Body of pancreas (tissue), 4 donors: ENCODE measurements around the gene LASP1NB.

Experiments
- ATAC-seq: fragments of 150-250 bp; one replicate; pipeline ENCODE4 v1.9.1; 2016
- DNase-seq, 4 donors: peaks; one replicate each; pipeline ENCODE4 v3.0.0-alpha.2; 2019
- H3K27ac ChIP-seq, 4 donors: fragments of 200-600 bp; sonication (generic); 1 replicate in 3 of 4; 2 replicates in 1 of 4; pipeline versions ENCODE4 v1.5.1 to v1.6.1; 2016 to 2019; ENCODE audit warnings: mild to moderate bottlenecking in 1 of 4, mixed read lengths in 1 of 4, moderate library complexity in 1 of 4
- H3K27me3 ChIP-seq, 2 donors: fragments of 200-600 bp; sonication (generic); one replicate each; pipeline ENCODE4 v1.6.0; 2016; ENCODE audit warnings: mild to moderate bottlenecking in 1 of 2
- H3K36me3 ChIP-seq, 2 donors: fragments of 200-600 bp; sonication (generic); replicated peaks in 1 of 2; 2 replicates each; pipeline ENCODE4 v1.5.1; 2016; ENCODE audit warnings: low read depth in 2 of 2; ENCODE audit not compliant: insufficient read depth in 1 of 2
- H3K4me1 ChIP-seq: fragments of 200-600 bp; sonication (generic); one replicate; pipeline ENCODE4 v1.6.0; 2016
- H3K4me3 ChIP-seq, 2 donors: fragments of 200-600 bp; sonication (generic); 1 replicate in 1 of 2; 2 replicates in 1 of 2; pipeline ENCODE4 v1.5.1; 2016 to 2019
- H3K9me3 ChIP-seq, 3 donors: fragments of 200-600 bp; sonication (generic); 1 replicate in 2 of 3; 2 replicates in 1 of 3; pipeline ENCODE4 v1.5.1; 2016
- CTCF ChIP-seq, 7 experiments: fragments of 450-650 bp in 4 of 7; fragments of 200-600 bp in 3 of 7; sonication (generic) in 3 of 7; IDR thresholded peaks; one replicate each; pipeline ENCODE4 v1.5.1; 2016 to 2019; ENCODE audit warnings: antibody characterized with exemption in 7 of 7
- POLR2A ChIP-seq, 3 donors: fragments of 450-650 bp; IDR thresholded peaks; one replicate each; pipeline ENCODE4 v1.6.1; 2016; ENCODE audit warnings: antibody characterized with exemption in 3 of 3, mild to moderate bottlenecking in 2 of 3
- WGBS, 2 donors: methylation state at CpG; one replicate each; pipeline ENCODE4 v1.1.5; 2017; 5-methylcytosine and 5-hydroxymethylcytosine counted together
- intact Hi-C: fragments of 100-400 bp; cut with DNase I; formaldehyde crosslinking; loops from one replicate; pipeline ENCODE4 v1.15.1; 2023

The LASP1NB gene

GRCh38 chr17:38882870-38883269 is 42.5 kb upstream of the LASP1NB start:
- H3K27ac ChIP-seq, result no peak overlapping the region
- peaks cover 71% of the 10 kb centered on the region for H3K4me1 ChIP-seq
- WGBS, 2 donors, result 88 to 94% methylated on average over 2 of the region's 2 CpGs
- ATAC-seq, result no peak
- H3K9me3 ChIP-seq, result no peaks in the 10 kb centered on the region
- intact Hi-C loops, result no loop called here
- no peak overlapping the region for H3K4me3 ChIP-seq
- DNase-seq, result no peak
- H3K36me3 ChIP-seq, result peaks cover 0 to 11% of the 10 kb centered on the region in 2 donors
- TF ChIP-seq POLR2A (IDR thresholded peaks at IDR 0.05) (no peak), CTCF (IDR thresholded peaks at IDR 0.05) (no peak)
- H3K27me3 ChIP-seq, result no peaks in the 10 kb centered on the region

GRCh38 chr17:38883592-38884526 is 41.6 kb upstream of the LASP1NB start:
- intact Hi-C loops, result no loop called here
- peaks cover 74% of the 10 kb centered on the region for H3K4me1 ChIP-seq
- no peak for DNase-seq
- no peaks in the 10 kb centered on the region for H3K9me3 ChIP-seq
- 67 to 78% methylated on average over 19 of the region's 19 CpGs for WGBS, 2 donors
- no peak for ATAC-seq
- peaks cover 0 to 4% of the 10 kb centered on the region in 2 donors for H3K36me3 ChIP-seq
- TF ChIP-seq CTCF (IDR thresholded peaks at IDR 0.05) (no peak), POLR2A (IDR thresholded peaks at IDR 0.05) (no peak)
- H3K27ac ChIP-seq, result peak overlapping the region in 1 of 4 donors; percentile 59
- H3K4me3 ChIP-seq, result no peak overlapping the region
- H3K27me3 ChIP-seq, result no peaks in the 10 kb centered on the region

- Histone ChIP-seq H3K4me1 (peaks cover 65% of the 10 kb centered on the region), H3K4me3 (no peak overlapping the region), H3K27me3 (no peaks in the 10 kb centered on the region), H3K9me3 (no peaks in the 10 kb centered on the region), H3K36me3 (peaks cover 0 to 3% of the 10 kb centered on the region in 2 donors), H3K27ac (peak overlapping the region in 3 of 4 donors; percentile 7 to 42 (median 38))
- ATAC-seq, result peak; percentile 74
- 35 to 36% methylated on average over 6 to 9 of the region's 9 CpGs for WGBS, 2 donors
- intact Hi-C loops, result no loop called here
- peak; percentile 42 to 75 (median 64) for DNase-seq
- TF ChIP-seq POLR2A (IDR thresholded peaks at IDR 0.05) (no peak), CTCF (IDR thresholded peaks at IDR 0.05) (no peak)
Observed at GRCh38 chr17:38885044-38885727, 40.2 kb upstream of the LASP1NB start.

- TF ChIP-seq CTCF (IDR thresholded peaks at IDR 0.05), result no peak
- no peak for TF ChIP-seq POLR2A (IDR thresholded peaks at IDR 0.05)
- ATAC-seq (peak; percentile 10), DNase-seq (peak in 1 of 4 donors; percentile 60)
- intact Hi-C loops, result no loop called here
- Histone ChIP-seq H3K27ac (peak overlapping the region in 3 of 4 donors; percentile 7 to 42 (median 38)), H3K9me3 (no peaks in the 10 kb centered on the region), H3K4me3 (no peak overlapping the region), H3K36me3 (peaks cover 0 to 3% of the 10 kb centered on the region in 2 donors), H3K4me1 (peaks cover 57% of the 10 kb centered on the region), H3K27me3 (no peaks in the 10 kb centered on the region)
- WGBS, 2 donors, result 30 to 32% methylated on average over 11 of the region's 11 CpGs
Observed at GRCh38 chr17:38885728-38886642, 39.4 kb upstream of the LASP1NB start.
